Measurements from ENCODE around the gene CFAP53.
"Not testable (repeated sequence)": the region's sequence is repeated elsewhere in the genome, so short reads cannot be mapped to it uniquely, and the experiment has no call there.

Gene CFAP53

DNA sequence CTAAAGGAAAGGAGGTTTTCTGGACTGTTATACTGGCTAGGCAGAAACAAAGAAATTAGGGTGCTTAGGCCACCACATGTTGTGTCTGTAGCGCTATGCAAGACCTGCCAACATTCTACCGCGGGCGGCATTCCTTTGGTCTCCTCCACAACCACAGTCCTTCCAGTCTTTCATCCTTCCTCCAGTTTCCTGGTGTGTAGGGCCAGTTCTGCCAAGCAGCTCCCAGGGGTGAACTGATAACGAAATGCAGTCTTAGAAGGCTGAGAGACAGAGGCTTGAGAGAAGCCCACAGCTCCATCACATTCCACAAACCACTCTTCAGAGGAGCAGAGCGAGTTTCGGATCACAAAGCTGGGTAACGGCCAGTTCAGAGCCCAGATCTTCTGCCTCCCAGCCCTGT is 40.6 kb upstream of the CFAP53 start:
- Histone ChIP-seq H3K27me3 (ENCODE audit: control insufficient read depth, insufficient read depth, low read length) (peaks cover 23% of the 10 kb centered on the region), H3K4me2 (ENCODE audit: low read length) (peak overlapping the region; percentile 86), H3K4me1 (ENCODE audit: control insufficient read depth, insufficient read depth, low read length) (peaks cover 8% of the 10 kb centered on the region), H3K9me3 (replicated peaks; ENCODE audit: low read length) (no peaks in the 10 kb centered on the region), H3K9ac (ENCODE audit: low read depth, low read length) (no peak overlapping the region), H3K4me3 (ENCODE audit: low read length) (peak overlapping the region; percentile 67), H3K36me3 (ENCODE audit: insufficient read depth, low read length) (no peaks in the 10 kb centered on the region)

DNA sequence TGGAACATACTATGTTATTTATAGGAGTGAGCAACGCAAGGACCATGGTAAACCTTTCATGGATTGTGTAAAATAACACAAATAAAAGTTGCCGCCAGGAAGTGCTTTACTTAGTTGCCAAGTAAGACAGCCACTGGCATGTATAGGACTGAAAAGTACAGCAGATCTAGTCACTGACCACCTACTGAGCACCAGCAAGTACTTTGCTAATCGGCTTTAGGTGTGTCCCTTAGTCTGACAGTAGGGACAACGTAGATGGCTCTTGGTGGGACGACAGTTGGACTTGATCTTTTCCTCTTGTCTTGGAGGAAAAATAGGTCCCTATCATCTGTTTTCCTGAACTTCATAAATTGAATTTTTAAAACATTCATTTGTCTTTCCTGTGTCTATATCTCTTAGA is 34.8 kb upstream of the CFAP53 start:
- H3K27me3 ChIP-seq (ENCODE audit: control insufficient read depth, insufficient read depth, low read length) = peaks cover 45% of the 10 kb centered on the region
- H3K9me3 ChIP-seq (replicated peaks; ENCODE audit: low read length) = no peaks in the 10 kb centered on the region
- H3K4me1 ChIP-seq (ENCODE audit: control insufficient read depth, insufficient read depth, low read length) = peaks cover 2% of the 10 kb centered on the region
- H3K4me3 ChIP-seq (ENCODE audit: low read length) = no peak overlapping the region
- no peak overlapping the region for H3K4me2 ChIP-seq (ENCODE audit: low read length)
- H3K36me3 ChIP-seq (ENCODE audit: insufficient read depth, low read length) = no peaks in the 10 kb centered on the region
- H3K9ac ChIP-seq (ENCODE audit: low read depth, low read length) = no peak overlapping the region

DNA sequence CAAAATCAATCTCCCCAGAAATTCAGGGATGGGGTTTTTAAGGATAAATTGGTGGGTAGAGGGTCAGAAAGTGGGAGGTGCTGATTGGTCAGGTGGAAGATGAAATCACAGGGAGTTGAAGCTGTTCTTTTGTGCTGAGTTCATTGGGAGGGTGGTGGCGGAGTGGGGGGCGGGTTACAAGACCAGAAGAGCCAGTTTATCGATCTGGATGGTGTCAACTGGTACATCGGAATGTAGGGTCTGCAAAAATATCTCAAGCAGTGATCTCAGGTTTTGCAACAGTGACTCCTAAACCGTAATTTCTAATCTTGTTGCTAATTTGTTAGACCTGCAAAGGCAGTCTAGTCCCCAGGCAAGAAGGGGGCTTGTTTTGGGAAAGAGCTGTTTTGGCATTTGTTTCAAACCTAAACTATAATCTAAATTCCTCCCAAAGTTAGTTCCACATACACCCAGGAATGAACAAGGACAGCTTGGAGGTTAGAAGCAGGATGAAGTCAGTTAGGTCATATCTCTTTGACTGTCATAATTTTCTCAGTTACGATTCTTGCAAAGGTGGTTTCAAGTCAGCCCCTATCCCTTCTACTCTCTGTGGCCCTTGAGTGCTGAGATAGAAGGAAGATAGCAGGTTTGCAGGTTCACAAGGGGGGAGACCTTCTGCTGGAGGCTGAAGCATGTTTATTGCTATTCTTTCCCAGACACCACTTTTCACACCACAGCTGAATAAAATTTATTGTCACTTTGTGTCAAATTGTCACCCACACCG is 33.5 kb upstream of the CFAP53 start:
- peaks cover 41% of the 10 kb centered on the region for H3K27me3 ChIP-seq (ENCODE audit: control insufficient read depth, insufficient read depth, low read length)
- no peaks in the 10 kb centered on the region for H3K36me3 ChIP-seq (ENCODE audit: insufficient read depth, low read length)
- peaks cover 2% of the 10 kb centered on the region for H3K4me1 ChIP-seq (ENCODE audit: control insufficient read depth, insufficient read depth, low read length)
- H3K4me3 ChIP-seq (ENCODE audit: low read length) = no peak overlapping the region
- no peak overlapping the region for H3K9ac ChIP-seq (ENCODE audit: low read depth, low read length)
- no peaks in the 10 kb centered on the region for H3K9me3 ChIP-seq (replicated peaks; ENCODE audit: low read length)
- H3K4me2 ChIP-seq (ENCODE audit: low read length) = no peak overlapping the region

DNA sequence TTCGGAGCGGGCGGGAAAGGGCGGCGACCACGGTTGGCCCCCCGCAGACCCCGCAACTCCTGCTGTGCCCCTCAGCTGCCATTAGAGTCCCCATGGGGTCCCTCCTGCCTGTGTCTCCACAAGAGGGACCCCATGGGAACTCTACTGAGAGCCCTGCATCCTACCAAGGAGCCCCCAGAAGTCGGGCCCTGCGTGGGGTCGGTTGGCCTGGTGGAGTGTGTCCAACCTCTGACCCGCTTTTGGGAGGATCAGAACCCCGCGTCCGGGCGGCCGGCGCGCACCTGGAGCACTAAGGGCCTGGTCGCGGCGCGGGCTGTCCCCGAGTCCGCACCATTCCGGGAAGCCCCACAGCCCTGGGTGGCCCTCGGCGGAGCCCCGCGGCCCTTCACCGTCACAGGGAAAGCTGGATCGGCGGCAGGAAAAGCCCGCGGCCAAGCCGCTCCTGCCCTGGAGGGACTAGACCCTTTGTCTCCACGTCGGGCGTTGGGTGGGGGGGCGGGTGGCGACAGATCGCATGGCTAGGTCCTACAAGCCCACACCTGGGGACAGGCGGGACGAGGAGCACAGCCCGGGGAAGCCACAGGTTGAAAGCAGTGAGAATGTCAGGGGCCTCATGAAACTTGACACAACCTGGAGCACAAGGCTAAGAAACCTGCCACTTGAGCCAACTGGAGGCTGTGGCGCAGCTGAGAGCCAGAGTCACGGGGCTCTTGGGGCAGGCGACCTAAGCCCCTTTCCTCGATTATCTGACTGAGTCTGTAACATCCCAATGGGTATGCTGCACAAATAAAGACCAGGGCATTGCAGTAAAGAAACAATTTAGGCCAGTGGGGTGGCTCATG is 32.4 kb upstream of the CFAP53 start:
- no peaks in the 10 kb centered on the region for H3K36me3 ChIP-seq (ENCODE audit: insufficient read depth, low read length)
- H3K27me3 ChIP-seq (ENCODE audit: control insufficient read depth, insufficient read depth, low read length) = peaks cover 40% of the 10 kb centered on the region
- H3K4me2 ChIP-seq (ENCODE audit: low read length) = peak overlapping the region; percentile 83
- H3K4me3 ChIP-seq (ENCODE audit: low read length) = peak overlapping the region; percentile 68
- H3K9me3 ChIP-seq (replicated peaks; ENCODE audit: low read length) = no peaks in the 10 kb centered on the region
- peaks cover 2% of the 10 kb centered on the region for H3K4me1 ChIP-seq (ENCODE audit: control insufficient read depth, insufficient read depth, low read length)
- H3K9ac ChIP-seq (ENCODE audit: low read depth, low read length) = no peak overlapping the region

DNA sequence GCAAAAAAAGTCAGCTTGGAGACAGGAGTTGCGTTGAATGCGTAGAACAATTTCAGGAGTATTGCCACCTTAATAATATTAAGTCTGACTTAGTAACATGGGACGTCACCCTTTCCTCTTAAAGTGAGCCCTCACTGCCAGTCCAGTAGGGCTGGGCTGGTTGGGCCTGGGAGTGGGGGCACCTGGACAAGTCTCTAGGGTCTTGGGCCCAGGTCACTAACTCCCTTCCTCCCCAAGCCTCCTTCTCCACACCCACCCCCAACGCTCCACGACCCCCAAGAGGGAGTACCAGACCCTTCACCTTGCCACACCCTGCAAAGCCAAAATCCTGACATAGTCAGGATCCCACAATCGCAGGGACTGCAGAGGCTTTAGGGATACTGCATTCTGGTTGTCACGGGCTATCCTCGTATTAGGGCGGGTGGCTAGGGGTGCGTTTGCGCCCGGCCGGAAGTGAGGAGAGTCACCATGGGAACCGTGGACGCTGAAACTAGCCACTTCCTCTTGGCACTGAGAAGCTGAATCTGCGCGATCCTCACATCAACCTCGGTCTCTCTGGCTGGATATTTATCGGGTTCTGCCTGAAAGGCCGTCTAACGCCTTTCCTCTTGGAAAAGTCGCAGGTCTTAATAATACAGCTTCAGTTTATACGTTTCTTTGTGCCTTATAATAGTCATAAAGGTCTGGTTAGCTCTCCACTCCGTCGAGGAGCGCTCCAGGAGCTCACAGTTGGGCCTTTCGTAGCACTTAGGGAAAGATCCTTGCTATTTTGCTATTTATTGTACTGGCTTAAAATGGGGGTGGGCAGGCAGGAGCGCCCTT is 31.5 kb upstream of the CFAP53 start:
- Histone ChIP-seq H3K9me3 (replicated peaks; ENCODE audit: low read length) (no peaks in the 10 kb centered on the region), H3K27me3 (ENCODE audit: control insufficient read depth, insufficient read depth, low read length) (peaks cover 36% of the 10 kb centered on the region), H3K9ac (ENCODE audit: low read depth, low read length) (peak overlapping the region; percentile 58), H3K4me1 (ENCODE audit: control insufficient read depth, insufficient read depth, low read length) (peaks cover 2% of the 10 kb centered on the region), H3K4me2 (ENCODE audit: low read length) (peak overlapping the region; percentile 83), H3K36me3 (ENCODE audit: insufficient read depth, low read length) (no peaks in the 10 kb centered on the region), H3K4me3 (ENCODE audit: low read length) (peak overlapping the region; percentile 68)

DNA sequence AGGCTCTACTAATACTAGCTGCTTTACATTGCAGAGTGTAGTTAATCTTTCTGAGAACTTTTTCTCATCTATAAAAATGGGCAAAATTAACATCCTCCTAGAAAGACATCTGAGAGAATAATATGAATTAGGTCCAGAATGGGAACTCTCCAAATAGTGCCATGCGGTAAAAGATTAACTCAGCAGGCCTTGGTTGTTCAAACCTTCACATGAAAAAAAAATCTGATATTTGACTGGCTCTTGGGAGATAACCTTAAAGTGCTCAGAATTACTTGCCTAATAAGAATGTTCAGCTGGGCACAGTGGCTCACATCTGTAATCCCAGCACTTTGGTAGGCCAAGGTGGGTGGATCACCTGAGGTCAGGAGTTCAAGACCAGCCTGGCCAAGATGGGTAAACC is 26.7 kb upstream of the CFAP53 start:
- H3K4me1 ChIP-seq (ENCODE audit: control insufficient read depth, insufficient read depth, low read length) = peaks cover under 1% of the 10 kb centered on the region
- H3K4me2 ChIP-seq (ENCODE audit: low read length) = no peak overlapping the region
- no peak overlapping the region for H3K9ac ChIP-seq (ENCODE audit: low read depth, low read length)
- H3K4me3 ChIP-seq (ENCODE audit: low read length) = no peak overlapping the region
- no peaks in the 10 kb centered on the region for H3K36me3 ChIP-seq (ENCODE audit: insufficient read depth, low read length)
- H3K27me3 ChIP-seq (ENCODE audit: control insufficient read depth, insufficient read depth, low read length) = peaks cover 22% of the 10 kb centered on the region
- H3K9me3 ChIP-seq (replicated peaks; ENCODE audit: low read length) = no peaks in the 10 kb centered on the region

DNA sequence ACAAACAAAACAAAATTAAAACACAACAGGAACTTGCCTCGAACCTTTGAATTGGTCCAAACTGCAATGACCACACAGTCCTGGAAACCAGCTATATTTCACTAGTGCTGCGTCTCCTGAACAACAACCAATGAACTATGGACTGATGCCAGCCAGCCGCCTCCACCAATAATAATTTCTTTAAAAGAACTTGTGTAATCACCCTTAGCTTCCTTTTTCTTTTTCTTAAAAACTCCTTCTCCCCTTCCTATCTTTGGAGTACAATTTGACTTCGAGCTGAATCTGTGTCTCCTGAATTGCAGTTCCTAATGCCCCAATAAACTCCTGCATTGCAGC is 22.8 kb upstream of the CFAP53 start:
- Histone ChIP-seq H3K9me3 (replicated peaks; ENCODE audit: low read length) (no peaks in the 10 kb centered on the region), H3K4me2 (ENCODE audit: low read length) (no peak overlapping the region), H3K4me1 (ENCODE audit: control insufficient read depth, insufficient read depth, low read length) (peaks cover 18% of the 10 kb centered on the region), H3K4me3 (ENCODE audit: low read length) (no peak overlapping the region), H3K36me3 (ENCODE audit: insufficient read depth, low read length) (peaks cover 11% of the 10 kb centered on the region), H3K9ac (ENCODE audit: low read depth, low read length) (no peak overlapping the region), H3K27me3 (ENCODE audit: control insufficient read depth, insufficient read depth, low read length) (peaks cover 20% of the 10 kb centered on the region)

DNA sequence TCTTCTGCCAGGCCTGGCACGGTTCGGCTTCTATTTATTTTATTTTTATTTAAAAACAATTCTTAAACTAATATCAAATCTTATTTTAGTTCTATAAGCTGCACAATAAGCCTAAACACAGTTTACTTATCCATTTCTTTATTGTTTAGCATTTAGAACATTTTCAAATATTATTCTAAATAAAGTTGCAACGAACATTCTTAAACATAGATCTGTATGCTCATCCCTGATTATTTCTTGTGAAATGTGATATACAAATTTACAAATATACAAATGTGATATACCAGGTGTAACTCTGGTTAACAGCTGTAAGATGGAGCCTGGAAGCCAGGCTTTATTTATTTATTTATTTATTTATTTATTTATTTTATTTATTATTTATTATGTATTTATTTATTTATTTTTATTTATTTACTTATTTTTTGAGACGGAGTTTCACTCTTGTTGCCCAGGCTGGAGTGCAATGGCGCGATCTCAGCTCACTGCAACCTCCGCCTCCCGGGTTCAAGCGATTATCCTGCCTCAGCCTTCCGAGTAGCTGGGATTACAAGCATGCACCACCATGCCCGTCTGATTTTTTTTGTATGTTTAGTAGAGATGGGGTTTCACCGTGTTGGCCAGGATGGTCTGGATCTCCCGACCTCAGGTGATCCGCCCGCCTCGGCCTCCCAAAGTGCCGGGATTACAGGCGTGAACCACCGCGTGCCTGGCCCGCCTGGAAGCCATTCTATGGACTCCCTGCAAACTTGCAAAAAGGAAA is 22.2 kb upstream of the CFAP53 start:
- Histone ChIP-seq H3K4me1 (ENCODE audit: control insufficient read depth, insufficient read depth, low read length) (peaks cover 21% of the 10 kb centered on the region), H3K4me3 (ENCODE audit: low read length) (peak overlapping the region; percentile 86), H3K9ac (ENCODE audit: low read depth, low read length) (peak overlapping the region; percentile 61), H3K27me3 (ENCODE audit: control insufficient read depth, insufficient read depth, low read length) (peaks cover 15% of the 10 kb centered on the region), H3K4me2 (ENCODE audit: low read length) (peak overlapping the region; percentile 87), H3K36me3 (ENCODE audit: insufficient read depth, low read length) (peaks cover 16% of the 10 kb centered on the region)
- H3K9me3 ChIP-seq (replicated peaks; ENCODE audit: low read length) = not testable (repeated sequence)

DNA sequence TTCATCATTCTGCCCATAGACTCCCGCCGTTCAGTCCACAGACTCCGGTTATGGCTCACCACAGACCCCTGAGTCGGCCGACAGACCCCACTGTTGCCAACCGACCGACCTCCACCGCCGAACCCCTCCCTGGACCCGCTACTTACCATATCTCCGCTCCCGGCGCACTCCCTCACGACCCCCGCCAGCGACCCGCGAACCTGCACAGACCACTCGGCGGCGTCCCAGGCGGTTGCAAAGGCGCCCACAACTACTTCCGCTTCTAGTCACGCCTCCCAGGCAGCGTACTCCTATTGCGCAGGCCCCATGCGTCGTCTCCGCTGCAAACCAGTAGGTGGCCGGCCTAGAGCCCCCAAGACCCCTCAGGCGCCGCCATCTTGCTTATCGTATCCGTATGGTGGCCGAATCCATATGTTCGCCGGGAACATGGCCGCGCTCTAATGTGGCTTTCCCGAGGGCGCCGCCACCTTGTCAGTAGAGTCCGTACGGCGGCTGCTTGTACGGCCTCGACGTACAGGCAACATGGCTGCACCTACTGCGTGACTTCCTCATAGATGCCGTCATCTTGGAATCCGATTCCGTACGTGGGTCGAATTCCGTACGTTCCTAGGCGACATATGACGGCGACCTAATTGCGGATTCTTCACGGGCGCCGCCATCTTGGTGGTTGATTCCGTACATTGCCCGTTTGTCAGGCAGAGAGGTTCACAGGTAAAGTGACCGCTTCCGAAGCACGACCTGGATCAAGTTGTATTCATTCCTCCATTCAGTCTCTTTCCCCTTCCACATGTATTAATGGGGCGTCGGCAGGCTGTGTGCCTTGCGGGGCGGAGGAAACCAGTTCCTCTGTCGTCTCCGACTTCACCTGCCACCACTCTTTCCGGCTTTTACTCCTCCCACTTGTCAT is 21.4 kb upstream of the CFAP53 start, which contains the start of gene CXXC1:
Gene CXXC1 (minus strand): TSS at position 252 of the 907 bp plus-strand sequence. CDS start 103 bp downstream, at position 149.
- Histone ChIP-seq H3K27me3 (ENCODE audit: control insufficient read depth, insufficient read depth, low read length) (peaks cover 14% of the 10 kb centered on the region), H3K9ac (ENCODE audit: low read depth, low read length) (peak within 1 kb of the TSS; percentile 85), H3K36me3 (ENCODE audit: insufficient read depth, low read length) (peaks cover 23% of the 10 kb centered on the region), H3K4me3 (ENCODE audit: low read length) (peak within 1 kb of the TSS; percentile 86), H3K4me2 (ENCODE audit: low read length) (peak within 1 kb of the TSS; percentile 97), H3K9me3 (replicated peaks; ENCODE audit: low read length) (no peaks in the 10 kb centered on the region), H3K4me1 (ENCODE audit: control insufficient read depth, insufficient read depth, low read length) (peaks cover 21% of the 10 kb centered on the region)

DNA sequence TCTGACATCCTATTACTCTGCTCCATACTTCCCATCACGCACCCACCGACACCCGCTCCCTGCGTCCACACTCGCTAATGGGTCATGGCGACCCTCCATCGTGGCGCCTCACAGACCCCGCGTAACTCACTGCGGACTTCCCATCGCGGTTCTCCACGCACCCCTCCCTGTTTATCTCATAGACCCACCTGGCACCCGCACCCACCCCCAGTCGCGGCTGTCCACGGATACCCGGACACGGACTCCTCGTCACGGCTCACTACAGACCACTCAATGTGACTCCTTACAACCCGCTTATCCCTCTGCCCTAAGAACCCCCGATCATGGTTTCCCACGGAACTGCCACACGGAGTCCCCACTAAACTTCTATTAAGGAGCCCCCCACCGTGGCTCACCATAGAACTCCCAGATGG is 20.7 kb upstream of the CFAP53 start:
- H3K9ac ChIP-seq (ENCODE audit: low read depth, low read length) = peak overlapping the region; percentile 85
- H3K4me3 ChIP-seq (ENCODE audit: low read length) = peak overlapping the region; percentile 86
- H3K4me2 ChIP-seq (ENCODE audit: low read length) = peak overlapping the region; percentile 97
- peaks cover 25% of the 10 kb centered on the region for H3K4me1 ChIP-seq (ENCODE audit: control insufficient read depth, insufficient read depth, low read length)
- H3K36me3 ChIP-seq (ENCODE audit: insufficient read depth, low read length) = peaks cover 30% of the 10 kb centered on the region
- H3K27me3 ChIP-seq (ENCODE audit: control insufficient read depth, insufficient read depth, low read length) = peaks cover 9% of the 10 kb centered on the region
- no peaks in the 10 kb centered on the region for H3K9me3 ChIP-seq (replicated peaks; ENCODE audit: low read length)
